Thyroid gland (tissue), 4 donors: ENCODE results near the gene BICD1. TPM values are rescaled to one million over a fixed set of nuclear protein-coding genes. Genes with fewer than 3 reads are reported as not detected.
A peak's percentile ranks its signal among the peaks of the same experiment; 100 is the strongest.

Experiments used
- DNase-seq, 2 donors: peaks; one replicate each; pipeline ENCODE4 v3.0.0-alpha.2; 2019
- H3K27ac ChIP-seq, 3 donors: fragments of 200-600 bp; sonication (generic); 1 replicate in 2 of 3; 2 replicates in 1 of 3; pipeline ENCODE4 v1.5.1; 2016 to 2019; ENCODE audit warnings: mild to moderate bottlenecking in 1 of 3, moderate library complexity in 1 of 3
- H3K27me3 ChIP-seq: fragments of 200-600 bp; sonication (generic); one replicate; pipeline ENCODE4 v1.5.1; 2019
- H3K36me3 ChIP-seq, 2 donors: fragments of 200-600 bp; sonication (generic); one replicate each; pipeline ENCODE4 v1.5.1; 2016 to 2019
- H3K4me1 ChIP-seq, 2 donors: fragments of 200-600 bp; sonication (generic); one replicate each; pipeline ENCODE4 v1.5.1; 2017 to 2019
- H3K4me3 ChIP-seq, 3 donors: fragments of 200-600 bp; sonication (generic); replicated peaks in 1 of 3; 1 replicate in 2 of 3; 2 replicates in 1 of 3; pipeline ENCODE4 v1.5.1; 2016; ENCODE audit warnings: mild to moderate bottlenecking in 1 of 3
- H3K9me3 ChIP-seq: fragments of 200-600 bp; sonication (generic); one replicate; pipeline ENCODE4 v1.5.1; 2017
- POLR2A ChIP-seq, 2 donors: fragments of 450-650 bp; IDR thresholded peaks; one replicate each; pipeline ENCODE4 v1.6.1; 2017; ENCODE audit warnings: antibody characterized with exemption in 2 of 2, mild to moderate bottlenecking in 2 of 2, moderate library complexity in 1 of 2
- WGBS, 2 donors: methylation state at CpG; one replicate each; pipeline ENCODE4 v1.1.5; 2017; 5-methylcytosine and 5-hydroxymethylcytosine counted together
- intact Hi-C: fragments of 100-400 bp; cut with DNase I; formaldehyde crosslinking; loops from one replicate; pipeline ENCODE4 v1.15.1; 2023
- total RNA-seq, 4 donors: library from RNA; depleted of rRNA; stranded (reverse); fragments of >200 nt; gene quantifications; one replicate each; pipeline ENCODE4 v1.2.3, GENCODE V29; 2016
- TF ChIP-seq, protein P1 (sequence below), 6 experiments: fragments of 200-600 bp in 3 of 6; fragments of 450-650 bp in 3 of 6; sonication (generic) in 3 of 6; IDR thresholded peaks; one replicate each; pipeline ENCODE4 v1.5.1; 2016 to 2019; ENCODE audit warnings: antibody characterized with exemption in 6 of 6, mild to moderate bottlenecking in 2 of 6, inconsistent platforms in 1 of 6, moderate library complexity in 1 of 6

Gene BICD1
- total RNA-seq, 4 donors from 2014 or later, result 16.7 to 33.7 (median 24.7) TPM

DNA sequence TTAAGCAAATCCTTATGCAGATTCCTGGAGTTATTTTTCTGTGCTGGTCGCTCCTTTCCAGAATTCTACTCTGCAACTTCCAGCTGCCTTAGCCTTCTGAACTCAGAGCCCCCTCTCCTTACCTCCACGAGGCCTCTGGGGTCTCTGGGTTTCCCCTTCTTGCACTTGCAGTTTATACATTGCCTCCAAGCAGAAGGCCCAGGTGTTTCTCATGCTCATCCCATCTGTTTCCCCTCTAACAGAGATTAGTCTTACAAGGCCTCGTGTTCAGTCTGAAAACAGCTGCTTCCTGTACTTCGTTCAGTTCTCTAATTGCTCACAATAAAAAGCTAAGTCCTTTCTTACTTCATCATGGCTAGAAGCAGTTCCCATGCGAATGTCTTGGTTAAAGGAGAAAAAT, 158.3 kb downstream of the BICD1 start:
- no peak for DNase-seq
- H3K4me1 ChIP-seq, result no peaks in the 10 kb centered on the region
- no peak overlapping the region for H3K4me3 ChIP-seq
- no peak for TF ChIP-seq POLR2A (IDR thresholded peaks at IDR 0.05)
- TF ChIP-seq, protein P1, sequence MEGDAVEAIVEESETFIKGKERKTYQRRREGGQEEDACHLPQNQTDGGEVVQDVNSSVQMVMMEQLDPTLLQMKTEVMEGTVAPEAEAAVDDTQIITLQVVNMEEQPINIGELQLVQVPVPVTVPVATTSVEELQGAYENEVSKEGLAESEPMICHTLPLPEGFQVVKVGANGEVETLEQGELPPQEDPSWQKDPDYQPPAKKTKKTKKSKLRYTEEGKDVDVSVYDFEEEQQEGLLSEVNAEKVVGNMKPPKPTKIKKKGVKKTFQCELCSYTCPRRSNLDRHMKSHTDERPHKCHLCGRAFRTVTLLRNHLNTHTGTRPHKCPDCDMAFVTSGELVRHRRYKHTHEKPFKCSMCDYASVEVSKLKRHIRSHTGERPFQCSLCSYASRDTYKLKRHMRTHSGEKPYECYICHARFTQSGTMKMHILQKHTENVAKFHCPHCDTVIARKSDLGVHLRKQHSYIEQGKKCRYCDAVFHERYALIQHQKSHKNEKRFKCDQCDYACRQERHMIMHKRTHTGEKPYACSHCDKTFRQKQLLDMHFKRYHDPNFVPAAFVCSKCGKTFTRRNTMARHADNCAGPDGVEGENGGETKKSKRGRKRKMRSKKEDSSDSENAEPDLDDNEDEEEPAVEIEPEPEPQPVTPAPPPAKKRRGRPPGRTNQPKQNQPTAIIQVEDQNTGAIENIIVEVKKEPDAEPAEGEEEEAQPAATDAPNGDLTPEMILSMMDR (IDR thresholded peaks at IDR 0.05), result no peak
- H3K27me3 ChIP-seq, result no peaks in the 10 kb centered on the region
- 77 to 84% methylated on average over 5 of the region's 5 CpGs for WGBS, 2 donors
- H3K9me3 ChIP-seq, result no peaks in the 10 kb centered on the region
- intact Hi-C loops, result no loop called here
- no peak overlapping the region for H3K27ac ChIP-seq
- no peaks in the 10 kb centered on the region for H3K36me3 ChIP-seq

DNA sequence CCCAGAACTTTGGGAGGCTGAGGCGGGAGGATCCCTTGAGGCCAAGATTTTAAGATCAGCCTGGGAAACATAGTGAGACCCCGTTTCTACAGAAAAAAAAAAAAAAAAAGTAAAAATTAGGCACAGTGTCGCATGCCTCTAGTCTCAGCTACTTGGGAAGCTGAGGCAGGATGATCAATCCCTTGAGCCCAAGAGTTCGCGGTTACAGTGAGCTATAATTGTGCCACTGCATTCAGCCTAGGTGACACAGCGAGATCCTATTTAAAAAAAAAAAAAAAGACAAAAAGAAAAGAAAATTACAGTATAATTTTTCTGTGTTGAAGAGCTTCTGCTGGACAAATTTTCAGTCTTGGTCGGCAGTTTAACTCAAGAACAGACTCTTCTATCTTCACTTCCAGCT, 158.8 kb downstream of the BICD1 start:
- H3K4me1 ChIP-seq, result no peaks in the 10 kb centered on the region
- no peak for DNase-seq
- no peak overlapping the region for H3K4me3 ChIP-seq
- 88 to 91% methylated on average over 7 of the region's 7 CpGs for WGBS, 2 donors
- no peaks in the 10 kb centered on the region for H3K27me3 ChIP-seq
- H3K9me3 ChIP-seq, result no peaks in the 10 kb centered on the region
- H3K27ac ChIP-seq, result no peak overlapping the region
- intact Hi-C loops, result no loop called here
- TF ChIP-seq, protein P1 (IDR thresholded peaks at IDR 0.05), result no peak
- no peak for TF ChIP-seq POLR2A (IDR thresholded peaks at IDR 0.05)
- H3K36me3 ChIP-seq, result no peaks in the 10 kb centered on the region

- Histone ChIP-seq H3K27me3 (no peaks in the 10 kb centered on the region), H3K4me3 (no peak overlapping the region), H3K9me3 (no peaks in the 10 kb centered on the region), H3K4me1 (peaks cover 0 to under 1% of the 10 kb centered on the region in 2 donors), H3K27ac (no peak overlapping the region), H3K36me3 (no peaks in the 10 kb centered on the region)
- DNase-seq, result no peak
- TF ChIP-seq, protein P1 (IDR thresholded peaks at IDR 0.05), result no peak
- no peak for TF ChIP-seq POLR2A (IDR thresholded peaks at IDR 0.05)
- intact Hi-C loops, result no loop called here
- 73 to 82% methylated on average over 3 of the region's 3 CpGs for WGBS, 2 donors
Observed at GRCh38 chr12:32265951-32266350, 159.3 kb downstream of the BICD1 start.

GRCh38 chr12:32266756-32267155, 160.1 kb downstream of the BICD1 start:
- no peak for DNase-seq
- Histone ChIP-seq H3K27me3 (no peaks in the 10 kb centered on the region), H3K9me3 (no peaks in the 10 kb centered on the region), H3K36me3 (no peaks in the 10 kb centered on the region), H3K4me1 (peaks cover 3 to 8% of the 10 kb centered on the region in 2 donors), H3K27ac (no peak overlapping the region), H3K4me3 (no peak overlapping the region)
- TF ChIP-seq POLR2A (IDR thresholded peaks at IDR 0.05), result no peak
- WGBS, 2 donors, result 95 to 96% methylated on average over 5 of the region's 5 CpGs
- intact Hi-C loops, result no loop called here

GRCh38 chr12:32270818-32271710, 164.4 kb downstream of the BICD1 start:
- WGBS, 2 donors, result 70 to 71% methylated on average over 10 of the region's 10 CpGs
- Histone ChIP-seq H3K36me3 (no peaks in the 10 kb centered on the region), H3K27ac (peak overlapping the region; percentile 7 to 69 (median 36)), H3K4me1 (peaks cover 25 to 29% of the 10 kb centered on the region in 2 donors), H3K27me3 (no peaks in the 10 kb centered on the region), H3K9me3 (no peaks in the 10 kb centered on the region), H3K4me3 (no peak overlapping the region)
- intact Hi-C loops, result no loop called here
- no peak for TF ChIP-seq POLR2A (IDR thresholded peaks at IDR 0.05)
- TF ChIP-seq, protein P1 (IDR thresholded peaks at IDR 0.05), result no peak
- no peak for DNase-seq
